Epithelial cell of proximal tubule (primary cell): Measurements from ENCODE around the gene RASAL3. TPM values are rescaled to one million over a fixed set of nuclear protein-coding genes. Genes with fewer than 3 reads are reported as not detected.

ENCODE experiments used
- DNase-seq: peaks from one replicate; pipeline ENCODE4 v3.0.0-alpha.2; 2011; ENCODE audit warnings: low read depth
- H3K4me3 ChIP-seq: 2 replicates; pipeline ENCODE4 v1.5.1; 2011; ENCODE audit warnings: low read depth, mild to moderate bottlenecking, low read length
- total RNA-seq: library from RNA; depleted of rRNA; stranded (reverse); fragments of >200 nt; gene quantifications from 2 replicates; pipeline ENCODE4 v1.2.3, GENCODE V29; 2015
- TF ChIP-seq, protein P1 (sequence below): conservative IDR thresholded peaks from 2 replicates; pipeline ENCODE4 v1.5.1; 2012; ENCODE audit warnings: low read depth, mild to moderate bottlenecking, low read length

RASAL3 gene
- total RNA-seq, 1 donor from 2014 or later = not detected

DNA sequence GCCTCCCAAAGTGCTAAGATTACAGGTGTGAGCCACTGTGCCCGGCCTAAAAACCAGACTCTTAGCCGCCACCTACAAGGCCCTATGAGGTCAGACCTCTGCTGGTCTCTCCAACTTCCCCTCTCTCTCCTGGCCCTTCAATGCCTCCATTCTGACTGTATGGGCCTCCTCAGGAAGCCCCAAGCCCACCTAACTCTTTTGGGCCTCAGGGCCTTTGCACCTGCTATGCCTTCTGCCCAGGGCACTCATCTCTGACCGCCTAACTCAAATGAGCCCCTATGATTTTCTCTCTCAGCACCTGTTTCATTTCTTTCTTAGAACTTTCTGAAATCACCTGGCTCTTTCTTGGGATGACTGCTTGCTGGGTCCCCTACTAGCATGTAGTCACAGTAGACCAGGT lies 21.0 kb downstream of the RASAL3 start:
- TF ChIP-seq, protein P1, sequence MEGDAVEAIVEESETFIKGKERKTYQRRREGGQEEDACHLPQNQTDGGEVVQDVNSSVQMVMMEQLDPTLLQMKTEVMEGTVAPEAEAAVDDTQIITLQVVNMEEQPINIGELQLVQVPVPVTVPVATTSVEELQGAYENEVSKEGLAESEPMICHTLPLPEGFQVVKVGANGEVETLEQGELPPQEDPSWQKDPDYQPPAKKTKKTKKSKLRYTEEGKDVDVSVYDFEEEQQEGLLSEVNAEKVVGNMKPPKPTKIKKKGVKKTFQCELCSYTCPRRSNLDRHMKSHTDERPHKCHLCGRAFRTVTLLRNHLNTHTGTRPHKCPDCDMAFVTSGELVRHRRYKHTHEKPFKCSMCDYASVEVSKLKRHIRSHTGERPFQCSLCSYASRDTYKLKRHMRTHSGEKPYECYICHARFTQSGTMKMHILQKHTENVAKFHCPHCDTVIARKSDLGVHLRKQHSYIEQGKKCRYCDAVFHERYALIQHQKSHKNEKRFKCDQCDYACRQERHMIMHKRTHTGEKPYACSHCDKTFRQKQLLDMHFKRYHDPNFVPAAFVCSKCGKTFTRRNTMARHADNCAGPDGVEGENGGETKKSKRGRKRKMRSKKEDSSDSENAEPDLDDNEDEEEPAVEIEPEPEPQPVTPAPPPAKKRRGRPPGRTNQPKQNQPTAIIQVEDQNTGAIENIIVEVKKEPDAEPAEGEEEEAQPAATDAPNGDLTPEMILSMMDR = no peak
- DNase-seq = no peak
- no peak overlapping the region for H3K4me3 ChIP-seq

DNA sequence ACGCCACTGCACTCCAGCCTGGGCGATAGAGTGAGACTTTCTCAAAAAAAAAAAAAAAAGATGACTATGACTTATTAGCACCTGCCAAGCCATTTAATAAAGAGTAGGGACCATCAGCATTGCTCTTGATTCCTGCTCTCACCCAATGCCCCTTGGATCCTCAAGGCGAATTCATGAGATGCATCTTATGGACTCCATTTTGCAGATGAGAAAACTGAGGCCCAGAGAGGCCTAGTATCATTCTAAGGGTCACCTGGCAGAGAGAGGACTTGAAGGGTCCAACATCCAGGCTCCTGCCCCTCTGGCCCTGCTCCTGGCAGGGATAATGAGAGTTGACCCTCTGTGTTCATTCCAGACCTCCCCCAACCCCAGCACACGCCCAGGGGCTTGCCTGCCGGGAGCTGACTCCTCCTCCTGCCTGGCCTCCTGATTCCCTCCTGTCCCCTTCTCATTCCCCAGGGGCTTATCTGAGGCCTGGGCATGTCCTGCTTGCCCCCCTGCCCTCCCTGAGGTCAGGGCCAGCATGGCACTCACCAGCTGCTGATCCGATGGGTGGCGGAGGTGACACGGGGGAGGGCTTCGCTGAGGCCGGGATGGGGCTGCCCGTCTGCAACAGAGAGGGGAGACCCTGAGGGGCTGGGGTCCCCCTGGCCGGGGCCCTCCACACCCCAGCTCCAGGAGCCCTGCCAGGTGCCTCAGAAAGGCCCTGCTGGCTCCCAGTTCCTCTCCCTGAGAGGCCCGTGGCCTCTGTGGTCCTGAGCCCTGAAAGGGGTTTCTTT lies 22.0 kb downstream of the RASAL3 start:
- DNase-seq = no peak
- H3K4me3 ChIP-seq = no peak overlapping the region
- TF ChIP-seq, protein P1 = no peak

DNA sequence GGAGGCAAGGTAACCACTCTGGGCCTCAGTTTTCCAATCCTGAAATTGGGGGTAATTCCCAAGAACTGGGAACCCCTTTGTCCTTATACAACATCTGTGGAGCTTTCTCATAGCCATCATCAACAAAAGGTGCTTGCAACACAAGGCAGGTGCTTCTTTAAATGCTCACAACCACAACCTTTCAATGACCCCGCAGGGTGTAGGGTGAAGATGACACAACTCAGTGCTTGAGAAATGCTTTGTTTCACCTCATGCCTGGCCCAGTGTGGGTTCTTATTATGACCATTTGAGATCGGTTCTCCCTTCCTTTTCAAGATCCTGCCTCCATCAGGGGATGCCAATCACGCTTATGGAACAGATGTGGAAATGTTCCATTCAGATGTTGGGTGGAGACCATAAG lies 23.0 kb downstream of the RASAL3 start:
- no peak for DNase-seq
- no peak overlapping the region for H3K4me3 ChIP-seq
- TF ChIP-seq, protein P1 = no peak

GRCh38 chr19:15439821-15440641 lies 24.3 kb downstream of the RASAL3 start:
- TF ChIP-seq, protein P1 = no peak
- DNase-seq = no peak

DNA sequence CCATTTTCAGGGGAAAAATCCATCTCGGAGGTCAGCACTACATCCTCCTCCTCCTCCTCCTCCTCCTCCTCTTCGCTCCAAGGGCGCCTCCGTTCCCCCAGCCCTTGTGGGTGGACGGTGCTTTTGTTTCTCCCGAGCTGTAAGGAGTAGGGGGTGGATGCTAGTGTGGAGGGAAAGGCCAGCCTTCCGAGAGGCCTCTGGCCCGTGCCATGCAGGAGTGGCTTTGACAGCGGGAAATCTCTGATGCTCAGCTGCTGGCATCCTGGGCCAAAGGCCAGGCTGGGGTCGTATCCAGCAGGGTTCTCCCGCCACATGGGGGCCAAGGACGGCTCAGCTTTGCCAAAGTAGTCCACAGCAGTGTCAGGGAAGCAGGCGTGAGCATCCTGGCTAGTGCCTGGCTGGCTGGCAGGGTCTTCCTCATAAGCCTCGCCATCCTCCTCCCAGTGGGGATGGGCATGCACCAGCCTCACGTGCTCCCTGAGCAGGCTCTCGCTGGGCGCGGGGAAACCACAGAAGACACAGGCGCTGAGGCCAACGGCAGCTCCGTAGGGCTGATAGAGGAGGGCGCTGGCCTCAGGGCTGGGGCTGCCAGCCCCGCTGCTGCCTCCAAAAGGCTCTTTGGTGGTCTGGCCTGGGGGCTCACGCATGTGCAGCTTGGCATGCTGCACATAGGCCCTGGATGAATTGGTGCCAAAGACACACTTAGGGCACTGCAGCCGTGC lies 25.1 kb downstream of the RASAL3 start:
- no peak overlapping the region for H3K4me3 ChIP-seq
- DNase-seq = no peak
- TF ChIP-seq, protein P1 = no peak

More at GRCh38 chr19:15439821-15440641, 24.3 kb downstream of the RASAL3 start:
- H3K4me3 ChIP-seq = no peak overlapping the region

DNA sequence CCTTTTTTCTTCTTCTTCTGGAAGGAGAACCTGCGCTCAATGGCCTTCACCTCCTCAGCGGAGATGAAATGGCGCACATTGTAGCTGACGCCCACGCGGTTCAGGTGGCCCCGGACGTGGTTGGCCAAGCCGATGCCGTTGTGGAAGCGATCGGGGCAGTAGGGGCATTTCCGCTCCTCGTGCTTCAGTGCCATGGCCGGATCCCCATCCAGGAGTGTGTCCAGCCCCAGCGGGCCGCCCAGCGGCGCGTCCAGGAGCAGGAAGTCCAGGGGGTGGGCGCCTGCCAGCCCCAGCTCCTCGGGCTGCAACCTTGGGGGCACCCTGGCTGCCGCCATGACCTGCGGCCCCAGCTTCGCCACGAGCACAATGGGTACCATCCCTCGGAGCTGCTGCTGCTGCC lies 25.8 kb downstream of the RASAL3 start:
- TF ChIP-seq, protein P1 = no peak
- no peak overlapping the region for H3K4me3 ChIP-seq
- no peak for DNase-seq
